B cell (primary cell): ENCODE measurements around the gene MAVS.

ENCODE experiments used
- EZH2 ChIP-seq: IDR thresholded peaks from 2 replicates; pipeline ENCODE4 v1.6.1; 2012; ENCODE audit warnings: borderline replicate concordance, low read depth, mild to moderate bottlenecking, moderate library complexity, low read length; ENCODE audit not compliant: insufficient read depth, poor library complexity, severe bottlenecking
- TF ChIP-seq, protein P1 (sequence below): fragments of 200-600 bp; IDR thresholded peaks from one replicate; pipeline ENCODE4 v1.8.0; 2022; ENCODE audit warnings: antibody characterized with exemption, mild to moderate bottlenecking

DNA sequence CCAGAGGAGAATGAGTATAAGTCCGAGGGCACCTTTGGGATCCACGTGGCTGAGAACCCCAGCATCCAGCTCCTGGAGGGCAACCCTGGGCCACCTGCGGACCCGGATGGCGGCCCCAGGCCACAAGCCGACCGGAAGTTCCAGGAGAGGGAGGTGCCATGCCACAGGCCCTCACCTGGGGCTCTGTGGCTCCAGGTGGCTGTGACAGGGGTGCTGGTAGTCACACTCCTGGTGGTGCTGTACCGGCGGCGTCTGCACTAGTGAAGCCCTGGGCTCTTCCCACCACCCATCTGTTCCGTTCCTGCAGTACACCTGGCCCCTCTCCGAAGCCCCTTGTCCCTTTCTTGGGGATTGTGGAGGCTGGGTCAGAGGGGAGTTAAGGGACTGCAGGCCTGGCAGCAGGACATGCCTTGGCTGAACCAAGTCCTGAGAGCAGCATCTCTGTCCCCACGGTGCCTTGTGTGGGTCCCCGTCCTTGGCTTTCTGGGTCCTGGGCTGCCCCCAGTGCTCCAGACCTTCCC is 19.3 kb downstream of the MAVS start:
- TF ChIP-seq, protein P1, sequence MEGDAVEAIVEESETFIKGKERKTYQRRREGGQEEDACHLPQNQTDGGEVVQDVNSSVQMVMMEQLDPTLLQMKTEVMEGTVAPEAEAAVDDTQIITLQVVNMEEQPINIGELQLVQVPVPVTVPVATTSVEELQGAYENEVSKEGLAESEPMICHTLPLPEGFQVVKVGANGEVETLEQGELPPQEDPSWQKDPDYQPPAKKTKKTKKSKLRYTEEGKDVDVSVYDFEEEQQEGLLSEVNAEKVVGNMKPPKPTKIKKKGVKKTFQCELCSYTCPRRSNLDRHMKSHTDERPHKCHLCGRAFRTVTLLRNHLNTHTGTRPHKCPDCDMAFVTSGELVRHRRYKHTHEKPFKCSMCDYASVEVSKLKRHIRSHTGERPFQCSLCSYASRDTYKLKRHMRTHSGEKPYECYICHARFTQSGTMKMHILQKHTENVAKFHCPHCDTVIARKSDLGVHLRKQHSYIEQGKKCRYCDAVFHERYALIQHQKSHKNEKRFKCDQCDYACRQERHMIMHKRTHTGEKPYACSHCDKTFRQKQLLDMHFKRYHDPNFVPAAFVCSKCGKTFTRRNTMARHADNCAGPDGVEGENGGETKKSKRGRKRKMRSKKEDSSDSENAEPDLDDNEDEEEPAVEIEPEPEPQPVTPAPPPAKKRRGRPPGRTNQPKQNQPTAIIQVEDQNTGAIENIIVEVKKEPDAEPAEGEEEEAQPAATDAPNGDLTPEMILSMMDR: no peak
- TF ChIP-seq EZH2: no peak
